ENCODE results near the gene ZWILCH.

DNA sequence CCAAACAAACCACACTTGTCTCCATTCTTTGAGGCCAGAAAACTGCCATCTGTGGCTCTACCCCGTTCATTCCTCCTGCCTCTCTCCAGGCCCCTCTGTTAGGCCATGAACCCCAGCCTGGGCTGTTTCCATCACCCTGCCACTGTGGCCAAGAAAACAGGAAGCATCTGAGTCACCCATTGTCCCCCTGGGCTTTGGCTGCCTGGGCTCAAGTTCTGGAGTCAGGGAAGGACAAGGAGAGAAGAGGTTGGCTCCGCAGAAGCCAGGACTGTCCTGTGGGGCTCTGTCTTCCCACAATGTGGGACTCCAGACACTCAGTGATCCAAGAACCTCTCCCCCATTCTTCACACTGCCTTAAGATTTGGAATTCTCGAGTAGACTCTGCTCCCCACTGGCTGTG, 75.5 kb downstream of the ZWILCH start:
- TF ChIP-seq, protein P1, sequence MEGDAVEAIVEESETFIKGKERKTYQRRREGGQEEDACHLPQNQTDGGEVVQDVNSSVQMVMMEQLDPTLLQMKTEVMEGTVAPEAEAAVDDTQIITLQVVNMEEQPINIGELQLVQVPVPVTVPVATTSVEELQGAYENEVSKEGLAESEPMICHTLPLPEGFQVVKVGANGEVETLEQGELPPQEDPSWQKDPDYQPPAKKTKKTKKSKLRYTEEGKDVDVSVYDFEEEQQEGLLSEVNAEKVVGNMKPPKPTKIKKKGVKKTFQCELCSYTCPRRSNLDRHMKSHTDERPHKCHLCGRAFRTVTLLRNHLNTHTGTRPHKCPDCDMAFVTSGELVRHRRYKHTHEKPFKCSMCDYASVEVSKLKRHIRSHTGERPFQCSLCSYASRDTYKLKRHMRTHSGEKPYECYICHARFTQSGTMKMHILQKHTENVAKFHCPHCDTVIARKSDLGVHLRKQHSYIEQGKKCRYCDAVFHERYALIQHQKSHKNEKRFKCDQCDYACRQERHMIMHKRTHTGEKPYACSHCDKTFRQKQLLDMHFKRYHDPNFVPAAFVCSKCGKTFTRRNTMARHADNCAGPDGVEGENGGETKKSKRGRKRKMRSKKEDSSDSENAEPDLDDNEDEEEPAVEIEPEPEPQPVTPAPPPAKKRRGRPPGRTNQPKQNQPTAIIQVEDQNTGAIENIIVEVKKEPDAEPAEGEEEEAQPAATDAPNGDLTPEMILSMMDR (IDR thresholded peaks at IDR 0.05) = no peak
- TF ChIP-seq POLR2A (IDR thresholded peaks at IDR 0.05) = no peak
